Spleen (tissue), 11 donors: Measurements from ENCODE around the gene PPM1H. TPM values are rescaled to one million over a fixed set of nuclear protein-coding genes. Genes with fewer than 3 reads are reported as not detected.

ENCODE experiments used
- DNase-seq: peaks from one replicate; pipeline ENCODE4 v3.0.0-alpha.2; 2020
- H3K27ac ChIP-seq, 8 donors: fragments of 200-600 bp; sonication (generic) in 7 of 8; 1 replicate in 4 of 8; 2 replicates in 4 of 8; pipeline versions ENCODE4 v1.5.0 to v1.8.0; 2016 to 2021; ENCODE audit warnings: inconsistent platforms in 4 of 8, mild to moderate bottlenecking in 4 of 8, moderate library complexity in 1 of 8
- H3K27me3 ChIP-seq, 7 donors: fragments of 200-600 bp; sonication (generic) in 6 of 7; replicated peaks in 1 of 7; 1 replicate in 4 of 7; 2 replicates in 3 of 7; pipeline versions ENCODE4 v1.5.0 to v1.8.0; 2016 to 2021; ENCODE audit warnings: inconsistent platforms in 3 of 7, mild to moderate bottlenecking in 1 of 7
- H3K36me3 ChIP-seq, 6 donors: fragments of 200-600 bp; sonication (generic) in 5 of 6; 1 replicate in 4 of 6; 2 replicates in 2 of 6; pipeline versions ENCODE4 v1.5.0 to v1.8.0; 2016 to 2021; ENCODE audit warnings: inconsistent platforms in 2 of 6
- H3K4me1 ChIP-seq, 6 donors: fragments of 200-600 bp; sonication (generic) in 5 of 6; 1 replicate in 3 of 6; 2 replicates in 3 of 6; pipeline versions ENCODE4 v1.5.0 to v1.8.0; 2016 to 2021; ENCODE audit warnings: inconsistent platforms in 3 of 6
- H3K4me3 ChIP-seq, 8 donors: fragments of 200-600 bp; sonication (generic) in 7 of 8; 1 replicate in 4 of 8; 2 replicates in 4 of 8; pipeline versions ENCODE4 v1.5.0 to v1.8.0; 2016 to 2021; ENCODE audit warnings: inconsistent platforms in 4 of 8, mild to moderate bottlenecking in 4 of 8, moderate library complexity in 2 of 8
- H3K9me3 ChIP-seq, 8 donors: fragments of 200-600 bp; sonication (generic) in 7 of 8; 1 replicate in 4 of 8; 2 replicates in 4 of 8; pipeline versions ENCODE4 v1.5.0 to v1.8.0; 2016 to 2021; ENCODE audit warnings: inconsistent platforms in 4 of 8
- POLR2A ChIP-seq, 3 donors: fragments of 450-650 bp; IDR thresholded peaks; one replicate each; pipeline ENCODE4 v1.5.1; 2017; ENCODE audit warnings: antibody characterized with exemption in 3 of 3, mild to moderate bottlenecking in 1 of 3
- POLR2AphosphoS5 ChIP-seq, 3 donors: sonication (generic); formaldehyde crosslinking; IDR thresholded peaks; one replicate each; pipeline ENCODE4 v1.5.1; 2017; ENCODE audit warnings: antibody characterized with exemption in 3 of 3
- whole genome bisulfite sequencing, 5 donors: extraction: QIAGEN DNeasy Blood & Tissue Kit in 3 of 5; methylation state at CpG; one replicate each; pipeline versions ENCODE4 v1.1.5 to v1.1.7; 2013 to 2018; 5-methylcytosine and 5-hydroxymethylcytosine counted together
- intact Hi-C: fragments of 100-400 bp; cut with DNase I; formaldehyde crosslinking; loops from one replicate; pipeline ENCODE4 v1.15.0; 2023; ENCODE audit warnings: low total_unique reads
- polyA plus RNA-seq, 3 donors: library from polyadenylated mRNA; stranded (reverse); fragments of 200-250 nt; gene quantifications; one replicate each; pipeline ENCODE4 v1.2.1, GENCODE V29; 2013
- total RNA-seq, 7 donors: library from RNA; depleted of rRNA in 3 of 7; stranded (reverse); fragments of >200 nt in 3 of 7; fragmentation: NEBNext Ultra II Directional in 4 of 7; extraction: Animal tissue kit (Norgen Biotek cat#: 25700) in 4 of 7; gene quantifications; one replicate each; pipeline versions ENCODE4 v1.1.0 to v1.2.1, GENCODE V29; 2016 to 2021
- TF ChIP-seq, protein P1 (sequence below), 11 experiments: fragments of 200-600 bp in 7 of 11; fragments of 450-650 bp in 4 of 11; sonication (generic) in 4 of 11; IDR thresholded peaks in 8 of 11; conservative IDR thresholded peaks in 3 of 11; 1 replicate in 7 of 11; 2 replicates in 4 of 11; pipeline versions ENCODE4 v1.4.0 to v1.8.0; 2016 to 2021; ENCODE audit warnings: antibody characterized with exemption in 11 of 11, inconsistent platforms in 4 of 11, mild to moderate bottlenecking in 1 of 11
- donor health status: healthy with polysubstance abuse.
- donor health status: DM: no; HTN: no; CAD: no; lungs with moderate emphysema.
- donor health status: DM: no; HTN: no; CAD: no.
- donor health status: Bipolar disorder and iron deficiency.
- donor health status: healthy.
- donor health status: DM: no; HTN: no; CAD: no.
- donor health status: DM: yes; HTN: yes; CAD: no.

PPM1H gene
- total and polyA plus RNA-seq, 10 donors = 0.17 to 3.9 (median 1.9) TPM

DNA sequence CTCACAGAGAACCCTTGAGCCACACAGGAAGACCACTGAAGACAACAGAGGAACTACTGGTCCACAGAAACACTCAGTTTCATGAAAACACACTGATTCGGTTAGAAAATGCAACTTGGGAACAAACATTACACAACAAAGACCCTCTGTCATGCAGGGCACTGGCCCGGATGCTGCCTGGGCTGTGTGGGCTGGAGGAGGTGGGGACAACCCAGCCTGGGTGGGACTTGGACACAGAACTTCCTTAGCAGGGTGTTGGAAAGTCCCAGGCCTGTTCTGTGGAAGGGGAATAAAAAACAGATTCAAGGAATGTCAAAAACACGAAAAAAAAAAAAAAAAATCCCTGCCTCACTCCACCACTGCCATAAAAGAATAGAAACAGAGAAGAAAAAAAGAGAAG, 287.4 kb downstream of the PPM1H start:
- Histone ChIP-seq H3K9me3 (no peaks in the 10 kb centered on the region), H3K36me3 (no peaks in the 10 kb centered on the region), H3K27ac (peak overlapping the region in 6 of 8 donors; percentile 17 to 56 (median 36)), H3K4me3 (no peak overlapping the region), H3K27me3 (no peaks in the 10 kb centered on the region), H3K4me1 (no peaks in the 10 kb centered on the region)
- TF ChIP-seq POLR2A (IDR thresholded peaks at IDR 0.05) (no peak), POLR2AphosphoS5 (IDR thresholded peaks at IDR 0.05) (peak in 2 of 3 donors; percentile 15 to 35)
- TF ChIP-seq, protein P1, sequence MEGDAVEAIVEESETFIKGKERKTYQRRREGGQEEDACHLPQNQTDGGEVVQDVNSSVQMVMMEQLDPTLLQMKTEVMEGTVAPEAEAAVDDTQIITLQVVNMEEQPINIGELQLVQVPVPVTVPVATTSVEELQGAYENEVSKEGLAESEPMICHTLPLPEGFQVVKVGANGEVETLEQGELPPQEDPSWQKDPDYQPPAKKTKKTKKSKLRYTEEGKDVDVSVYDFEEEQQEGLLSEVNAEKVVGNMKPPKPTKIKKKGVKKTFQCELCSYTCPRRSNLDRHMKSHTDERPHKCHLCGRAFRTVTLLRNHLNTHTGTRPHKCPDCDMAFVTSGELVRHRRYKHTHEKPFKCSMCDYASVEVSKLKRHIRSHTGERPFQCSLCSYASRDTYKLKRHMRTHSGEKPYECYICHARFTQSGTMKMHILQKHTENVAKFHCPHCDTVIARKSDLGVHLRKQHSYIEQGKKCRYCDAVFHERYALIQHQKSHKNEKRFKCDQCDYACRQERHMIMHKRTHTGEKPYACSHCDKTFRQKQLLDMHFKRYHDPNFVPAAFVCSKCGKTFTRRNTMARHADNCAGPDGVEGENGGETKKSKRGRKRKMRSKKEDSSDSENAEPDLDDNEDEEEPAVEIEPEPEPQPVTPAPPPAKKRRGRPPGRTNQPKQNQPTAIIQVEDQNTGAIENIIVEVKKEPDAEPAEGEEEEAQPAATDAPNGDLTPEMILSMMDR (IDR thresholded peaks at IDR 0.05 in 8 of 11, conservative IDR thresholded peaks at IDR 0.05 in 3 of 11) = no peak
- intact Hi-C loops = no loop called here
- DNase-seq = no peak
- WGBS, 5 donors = 38 to 73% (median 45%) methylated on average over 3 of the region's 3 CpGs

DNA sequence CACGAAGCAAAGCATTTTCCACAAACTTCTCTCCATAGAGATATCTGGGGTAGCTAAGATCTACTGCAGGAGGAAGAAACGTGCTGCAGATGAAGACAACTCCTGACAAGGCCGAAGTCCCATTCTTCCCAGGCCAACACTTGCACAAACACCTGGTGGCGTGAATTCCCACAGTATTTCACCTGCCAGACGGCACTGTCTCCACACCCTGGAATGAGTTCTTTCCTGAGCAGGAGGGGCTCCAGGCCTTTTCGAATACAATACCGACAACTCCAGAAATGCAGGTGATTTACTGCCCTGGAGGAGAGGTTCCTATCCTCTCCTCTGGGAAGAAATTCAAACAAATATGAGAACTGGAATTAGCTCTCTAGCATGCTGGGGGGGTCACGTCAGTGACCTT, 288.4 kb downstream of the PPM1H start:
- Histone ChIP-seq H3K4me3 (no peak overlapping the region), H3K9me3 (no peaks in the 10 kb centered on the region), H3K27me3 (no peaks in the 10 kb centered on the region), H3K36me3 (no peaks in the 10 kb centered on the region), H3K4me1 (no peaks in the 10 kb centered on the region), H3K27ac (no peak overlapping the region)
- WGBS, 5 donors = 85 to 94% (median 92%) methylated on average over 8 of the region's 8 CpGs
- intact Hi-C loops = no loop called here
- DNase-seq = no peak
- TF ChIP-seq, protein P1 (IDR thresholded peaks at IDR 0.05 in 8 of 11, conservative IDR thresholded peaks at IDR 0.05 in 3 of 11) = no peak
- TF ChIP-seq POLR2AphosphoS5 (IDR thresholded peaks at IDR 0.05) (no peak), POLR2A (IDR thresholded peaks at IDR 0.05) (no peak)

DNA sequence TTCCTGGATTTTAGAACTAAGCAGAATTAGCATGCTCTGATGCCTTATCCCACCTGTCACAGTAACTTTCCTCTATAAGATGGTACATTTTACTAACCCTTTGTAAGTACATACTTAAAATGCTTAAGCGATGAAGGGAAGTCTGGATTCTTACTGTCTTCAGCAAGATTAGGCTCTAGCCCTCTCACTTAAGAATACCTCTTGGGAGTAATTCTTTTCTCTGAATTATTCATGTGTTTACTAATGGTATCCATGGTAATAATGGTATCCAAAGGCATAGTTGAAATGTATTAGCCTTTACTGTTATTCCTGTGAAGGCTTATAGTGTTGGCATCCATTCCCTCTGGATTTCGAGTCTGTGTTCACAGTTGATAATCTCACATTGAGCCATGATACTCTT, 291.5 kb downstream of the PPM1H start:
- intact Hi-C loops = no loop called here
- H3K4me3 ChIP-seq = no peak overlapping the region
- DNase-seq = no peak
- 93 to 100% (median 97%) methylated on average over 2 of the region's 2 CpGs for WGBS, 5 donors
- H3K36me3 ChIP-seq = no peaks in the 10 kb centered on the region
- H3K27ac ChIP-seq = no peak overlapping the region
- H3K4me1 ChIP-seq = peaks cover 0 to 9% (median 0%) of the 10 kb centered on the region in 6 donors
- no peaks in the 10 kb centered on the region for H3K27me3 ChIP-seq
- TF ChIP-seq, protein P1 (IDR thresholded peaks at IDR 0.05 in 8 of 11, conservative IDR thresholded peaks at IDR 0.05 in 3 of 11) = no peak
- TF ChIP-seq POLR2AphosphoS5 (IDR thresholded peaks at IDR 0.05) (no peak), POLR2A (IDR thresholded peaks at IDR 0.05) (no peak)
- H3K9me3 ChIP-seq = no peaks in the 10 kb centered on the region

DNA sequence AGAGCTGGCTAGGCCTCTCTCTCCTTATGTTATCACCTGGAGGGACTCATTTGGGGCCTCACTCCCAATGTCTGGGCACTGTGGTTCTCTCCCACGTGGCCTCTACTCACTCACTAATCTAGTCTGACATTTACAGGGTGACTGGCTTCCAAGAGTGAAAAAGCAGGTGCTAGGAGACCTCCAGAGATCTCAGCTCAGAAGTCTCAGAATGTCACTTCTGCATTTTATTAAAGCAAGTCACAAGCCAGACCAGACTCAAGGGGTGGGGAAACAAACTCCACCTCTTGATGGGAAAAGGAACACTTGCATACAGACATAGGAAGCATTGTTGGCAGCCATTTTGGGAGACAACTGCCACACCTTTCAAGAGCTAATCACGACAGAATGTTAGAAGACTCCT, 292.5 kb downstream of the PPM1H start:
- Histone ChIP-seq H3K4me1 (peaks cover 0 to 9% (median 0%) of the 10 kb centered on the region in 6 donors), H3K9me3 (no peaks in the 10 kb centered on the region), H3K27ac (no peak overlapping the region), H3K4me3 (no peak overlapping the region), H3K36me3 (no peaks in the 10 kb centered on the region), H3K27me3 (peaks cover 0 to 4% (median 0%) of the 10 kb centered on the region in 7 donors)
- 64 to 77% (median 68%) methylated on average over 2 of the region's 2 CpGs for WGBS, 5 donors
- TF ChIP-seq, protein P1 (IDR thresholded peaks at IDR 0.05 in 8 of 11, conservative IDR thresholded peaks at IDR 0.05 in 3 of 11) = no peak
- TF ChIP-seq POLR2AphosphoS5 (IDR thresholded peaks at IDR 0.05) = no peak
- TF ChIP-seq POLR2A (IDR thresholded peaks at IDR 0.05) = no peak
- intact Hi-C loops = no loop called here
- no peak for DNase-seq
